Peyer's patch (tissue), 4 donors: Measurements from ENCODE around the gene ARID1B. TPM values are rescaled to one million over a fixed set of nuclear protein-coding genes. Genes with fewer than 3 reads are reported as not detected.

Experiments used
- DNase-seq, 3 donors: peaks; one replicate each; pipeline ENCODE4 v3.0.0-alpha.2; 2017 to 2019
- H3K27ac ChIP-seq, 4 donors: fragments of 200-600 bp; sonication (generic); one replicate each; pipeline ENCODE4 v1.5.1; 2016 to 2019
- H3K27me3 ChIP-seq, 2 donors: fragments of 200-600 bp; sonication (generic); one replicate each; pipeline ENCODE4 v1.5.1; 2019
- H3K36me3 ChIP-seq, 3 donors: fragments of 200-600 bp; sonication (generic); one replicate each; pipeline ENCODE4 v1.5.1; 2016 to 2019
- H3K4me1 ChIP-seq, 4 donors: fragments of 200-600 bp; sonication (generic); one replicate each; pipeline ENCODE4 v1.5.1; 2016 to 2019
- H3K4me3 ChIP-seq, 4 donors: fragments of 200-600 bp; sonication (generic); 1 replicate in 3 of 4; 2 replicates in 1 of 4; pipeline ENCODE4 v1.5.1; 2016 to 2019; ENCODE audit warnings: mild to moderate bottlenecking in 1 of 4
- H3K9me3 ChIP-seq, 4 donors: fragments of 200-600 bp; sonication (generic); one replicate each; pipeline ENCODE4 v1.5.1; 2016 to 2019; ENCODE audit warnings: mild to moderate bottlenecking in 1 of 4
- CTCF ChIP-seq, 6 experiments: fragments of 450-650 bp in 4 of 6; fragments of 200-600 bp in 2 of 6; sonication (generic) in 1 of 6; IDR thresholded peaks; one replicate each; pipeline ENCODE4 v1.5.1; 2017 to 2019; ENCODE audit warnings: antibody characterized with exemption in 6 of 6, mild to moderate bottlenecking in 3 of 6, moderate library complexity in 1 of 6
- POLR2A ChIP-seq, 2 donors: fragments of 450-650 bp; IDR thresholded peaks; one replicate each; pipeline ENCODE4 v1.5.1; 2017; ENCODE audit warnings: antibody characterized with exemption in 2 of 2, mild to moderate bottlenecking in 2 of 2, moderate library complexity in 2 of 2
- total RNA-seq, 4 donors: library from RNA; depleted of rRNA; stranded (reverse); fragments of >200 nt; gene quantifications; one replicate each; pipeline ENCODE4 v1.1.0, GENCODE V29; 2016

ARID1B gene
- total RNA-seq, 4 donors from 2014 or later: 117 to 174 (median 149) TPM

- TF ChIP-seq CTCF (IDR thresholded peaks at IDR 0.05) (no peak), POLR2A (IDR thresholded peaks at IDR 0.05) (no peak)
- peaks cover 0 to 64% (median 7%) of the 10 kb centered on the region in 4 donors for H3K4me1 ChIP-seq
- no peaks in the 10 kb centered on the region for H3K9me3 ChIP-seq
- no peak overlapping the region for H3K27ac ChIP-seq
- no peak overlapping the region for H3K4me3 ChIP-seq
- DNase-seq: no peak
- no peaks in the 10 kb centered on the region for H3K27me3 ChIP-seq
- H3K36me3 ChIP-seq: no peaks in the 10 kb centered on the region
These were observed 9.5 kb downstream of the ARID1B start for GRCh38 chr6:156786652-156787051.

- no peak overlapping the region for H3K27ac ChIP-seq
- peaks cover 0 to 71% (median 7%) of the 10 kb centered on the region in 4 donors for H3K4me1 ChIP-seq
- no peaks in the 10 kb centered on the region for H3K27me3 ChIP-seq
- no peaks in the 10 kb centered on the region for H3K36me3 ChIP-seq
- H3K9me3 ChIP-seq: no peaks in the 10 kb centered on the region
- no peak overlapping the region for H3K4me3 ChIP-seq
- TF ChIP-seq POLR2A (IDR thresholded peaks at IDR 0.05) (no peak), CTCF (IDR thresholded peaks at IDR 0.05) (no peak)
- no peak for DNase-seq
These were observed 10.7 kb downstream of the ARID1B start for GRCh38 chr6:156787569-156788492.

- Histone ChIP-seq H3K27me3 (no peaks in the 10 kb centered on the region), H3K4me3 (no peak overlapping the region), H3K36me3 (no peaks in the 10 kb centered on the region), H3K9me3 (no peaks in the 10 kb centered on the region), H3K4me1 (peaks cover 0 to 71% (median 12%) of the 10 kb centered on the region in 4 donors), H3K27ac (no peak overlapping the region)
- no peak for TF ChIP-seq POLR2A (IDR thresholded peaks at IDR 0.05)
- no peak for TF ChIP-seq CTCF (IDR thresholded peaks at IDR 0.05)
- DNase-seq: no peak
These were observed 12.1 kb downstream of the ARID1B start for GRCh38 chr6:156789081-156789943.

- H3K27ac ChIP-seq: no peak overlapping the region
These were observed 13.6 kb downstream of the ARID1B start for GRCh38 chr6:156790711-156791319.

More at GRCh38 chr6:156790711-156791319, 13.6 kb downstream of the ARID1B start:
- no peak for DNase-seq
- Histone ChIP-seq H3K36me3 (no peaks in the 10 kb centered on the region), H3K9me3 (no peaks in the 10 kb centered on the region), H3K27me3 (no peaks in the 10 kb centered on the region), H3K4me1 (peaks cover 0 to 78% (median 14%) of the 10 kb centered on the region in 4 donors), H3K4me3 (no peak overlapping the region)
- TF ChIP-seq POLR2A (IDR thresholded peaks at IDR 0.05) (no peak), CTCF (IDR thresholded peaks at IDR 0.05) (no peak)
